Kidney capillary endothelial cell (primary cell): ENCODE measurements around the gene SAXO2.
"Not testable (repeated sequence)": the region's sequence is repeated elsewhere in the genome, so short reads cannot be mapped to it uniquely, and the experiment has no call there.

Source experiments
- DNase-seq: peaks from one replicate; pipeline ENCODE4 v3.0.0-alpha.2; 2018; ENCODE audit warnings: low spot score

SAXO2 gene

DNA sequence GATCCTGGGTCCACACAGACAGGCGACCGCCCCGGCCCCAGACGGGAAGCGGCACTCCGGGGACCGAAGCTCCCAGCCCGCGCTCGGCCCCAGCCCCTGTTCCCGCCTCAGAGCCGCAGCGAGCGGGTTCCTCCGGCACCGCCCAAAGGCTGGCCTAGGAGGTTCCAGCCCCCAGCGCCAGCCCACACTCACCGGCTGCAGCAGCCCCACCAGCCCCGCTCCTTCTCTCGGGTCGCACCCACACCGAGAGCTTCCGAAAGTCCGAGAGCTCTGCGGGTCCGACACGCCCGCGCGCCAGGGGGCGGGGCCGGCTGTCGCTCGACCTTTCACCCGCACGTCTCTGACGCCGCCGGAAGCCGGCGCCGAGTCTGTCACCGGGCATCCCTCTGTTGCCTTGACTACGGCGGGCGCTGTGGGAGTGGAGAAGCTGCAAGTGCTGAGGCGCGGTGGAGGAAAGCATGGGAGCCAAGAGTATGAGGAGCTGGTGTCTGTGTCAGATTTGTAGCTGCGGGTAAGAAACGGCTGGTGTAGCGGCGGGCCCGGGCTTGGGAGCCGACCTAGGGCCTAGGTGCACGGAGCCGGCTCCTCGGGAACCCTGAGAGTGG lies at the start of gene SAXO2, which contains the start of gene EFL1:
Gene SAXO2 (plus strand): TSS at position 397 of the 605 bp plus-strand sequence. CDS start 62 bp downstream, at position 459.
Gene EFL1 (minus strand): TSS at position 313 of the 605 bp plus-strand sequence. CDS start 956 bp downstream, outside the sequence.
- DNase-seq = peak; percentile 81

DNA sequence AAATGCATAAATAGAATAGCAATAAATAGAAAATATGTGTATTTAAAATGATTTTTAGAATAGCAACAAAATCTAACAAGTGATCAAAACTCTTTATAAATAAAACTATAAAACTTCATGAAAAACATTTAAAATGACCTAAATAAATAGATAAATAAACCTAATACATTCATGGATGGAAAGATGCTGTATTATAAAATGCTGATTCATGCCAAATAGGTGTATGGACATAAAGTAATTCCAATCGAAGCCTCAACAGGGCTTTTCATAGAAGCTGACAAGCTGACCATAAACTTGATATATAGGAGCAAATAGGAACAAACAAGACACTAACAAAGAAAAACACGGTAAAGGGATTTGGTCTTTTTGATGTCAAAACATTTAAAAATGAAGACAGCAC lies 46.5 kb upstream of the SAXO2 start:
- not testable (repeated sequence) for DNase-seq

DNA sequence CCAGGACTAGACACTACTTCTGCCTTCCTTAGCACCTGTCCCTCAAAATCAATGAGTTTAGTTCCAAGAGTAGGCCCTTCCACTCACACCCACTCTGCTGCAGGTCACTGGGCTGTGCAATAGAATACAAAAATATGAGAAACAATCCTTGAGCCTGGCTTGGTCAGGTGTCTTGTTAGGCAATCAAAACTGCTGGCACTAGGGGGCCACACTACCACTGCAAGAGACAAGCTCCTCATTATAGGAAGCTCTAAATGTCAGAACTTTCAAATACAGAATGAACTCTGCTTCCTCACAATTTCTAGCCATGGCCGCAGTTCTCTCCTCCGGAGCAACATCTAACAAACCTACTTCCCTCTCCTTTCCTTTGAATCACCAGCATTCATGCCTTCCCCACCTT lies 41.1 kb upstream of the SAXO2 start:
- DNase-seq = not testable (repeated sequence)

GRCh38 chr15:82228750-82229149 lies 33.9 kb upstream of the SAXO2 start:
- no peak for DNase-seq

DNA sequence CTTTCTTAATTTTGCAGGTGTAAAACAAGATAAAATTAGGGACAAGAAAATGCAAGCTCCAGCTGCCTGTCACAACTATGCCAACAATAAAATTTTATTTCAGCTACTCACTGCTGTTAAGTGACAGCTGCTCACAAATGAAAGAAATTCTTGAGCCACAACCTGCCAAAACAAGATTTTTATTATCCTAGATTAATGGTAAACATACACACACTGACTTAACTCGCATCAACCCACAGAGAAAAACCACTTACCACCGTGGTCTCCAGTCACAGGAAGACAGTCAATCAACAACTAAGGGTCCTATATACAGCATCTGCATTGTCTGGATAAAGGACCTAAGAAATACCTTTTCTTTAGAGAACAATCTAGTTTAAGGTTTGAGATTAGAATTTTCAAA lies 31.4 kb upstream of the SAXO2 start:
- DNase-seq = no peak

DNA sequence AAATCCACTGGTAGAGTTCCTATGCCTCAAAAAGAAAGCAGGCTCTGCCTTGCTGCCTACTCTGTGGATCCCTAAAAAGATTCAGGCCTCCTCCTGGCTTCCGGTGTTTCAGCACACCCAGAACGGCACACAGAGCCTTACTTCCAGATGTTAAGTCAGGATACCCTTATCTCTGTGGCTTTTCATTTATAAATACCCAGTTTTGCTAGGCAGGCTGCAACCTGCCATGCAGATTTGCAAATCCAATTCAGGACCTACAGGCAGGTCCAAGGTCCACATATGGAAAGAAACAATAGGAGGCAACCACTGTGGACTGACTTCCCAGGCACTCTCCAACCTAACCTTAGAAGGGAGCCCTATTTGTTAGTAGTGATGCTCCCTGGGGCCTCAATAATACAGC lies 30.8 kb upstream of the SAXO2 start:
- no peak for DNase-seq

DNA sequence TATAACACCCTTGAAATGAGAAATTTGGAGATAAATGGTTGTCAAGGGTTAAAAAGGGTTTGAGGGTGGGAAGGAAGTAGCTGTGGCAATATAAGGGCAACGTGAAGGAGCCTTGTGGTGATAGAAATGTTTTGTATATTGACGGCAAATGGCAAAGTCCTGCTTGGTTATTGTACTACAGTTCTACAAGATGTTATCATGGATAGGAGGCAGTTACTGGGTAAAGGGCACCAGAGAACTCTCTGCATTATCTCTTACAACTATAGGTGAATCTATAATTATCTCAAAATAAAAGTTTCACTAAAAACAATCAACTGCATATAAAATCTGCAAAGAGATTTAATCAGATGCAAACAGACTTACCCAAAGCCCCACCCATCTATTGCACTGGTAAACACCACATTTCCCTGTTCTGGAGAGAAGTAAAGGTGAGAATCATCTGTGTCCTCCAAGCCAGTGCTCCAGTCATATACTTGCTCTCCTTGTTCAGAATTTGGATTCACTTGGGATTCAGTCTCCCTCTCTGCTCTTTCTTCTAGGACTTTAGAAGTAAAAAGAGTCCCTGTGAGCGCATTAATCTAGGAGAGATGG lies 24.6 kb upstream of the SAXO2 start:
- DNase-seq = not testable (repeated sequence)

GRCh38 chr15:82239685-82240391 lies 22.8 kb upstream of the SAXO2 start:
- no peak for DNase-seq

DNA sequence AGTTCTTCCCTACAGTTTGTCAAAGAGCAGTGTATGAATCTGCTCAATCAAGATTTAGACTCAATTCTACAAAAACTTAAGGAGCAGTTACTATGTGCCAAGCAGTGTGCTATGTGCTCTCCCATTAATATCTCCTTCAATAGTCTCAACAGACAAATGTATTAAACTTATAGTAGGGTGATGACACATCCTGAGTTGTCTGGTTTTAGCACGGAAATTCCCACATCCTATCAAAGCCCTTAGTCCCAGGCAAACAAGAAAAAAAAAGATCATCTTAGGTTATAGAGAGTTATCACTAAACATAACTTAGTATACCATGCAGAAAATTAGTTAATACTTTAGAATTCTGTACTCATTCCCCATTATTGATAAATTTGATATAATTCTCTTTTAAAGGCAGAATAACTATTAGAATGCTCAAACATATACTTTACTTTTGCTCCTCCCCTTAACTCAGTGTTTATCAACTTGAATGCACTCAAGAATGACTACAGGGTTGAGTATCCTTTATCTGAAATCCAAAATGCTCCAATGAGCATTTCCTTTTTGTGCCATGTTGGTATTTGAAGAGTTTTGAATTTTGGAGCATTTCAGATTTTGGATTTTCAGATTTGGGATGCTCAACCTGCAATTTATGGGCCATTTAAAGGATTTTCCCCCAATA lies 20.6 kb upstream of the SAXO2 start:
- DNase-seq = peak; percentile 32

- not testable (repeated sequence) for DNase-seq
Observed at GRCh38 chr15:82243644-82244043, 19.0 kb upstream of the SAXO2 start.

DNA sequence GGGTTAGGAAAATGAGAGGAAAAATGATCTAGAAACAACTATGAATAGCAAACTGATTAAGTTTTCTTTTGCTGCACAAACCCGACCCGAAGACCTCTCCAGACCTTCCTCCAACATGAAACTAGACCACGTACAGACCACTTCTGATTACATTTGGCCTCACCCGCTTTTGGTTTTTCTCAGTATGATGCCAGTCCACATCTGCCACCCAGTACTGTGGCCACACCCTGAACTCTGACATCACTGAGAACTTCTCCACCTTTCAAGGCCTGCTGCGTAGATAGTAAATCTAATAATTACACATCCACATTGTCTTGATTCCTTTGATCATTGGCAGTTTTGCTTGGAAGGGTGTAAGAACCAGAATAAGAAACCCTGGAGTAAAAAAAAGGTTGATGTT lies 16.7 kb upstream of the SAXO2 start:
- DNase-seq = not testable (repeated sequence)

DNA sequence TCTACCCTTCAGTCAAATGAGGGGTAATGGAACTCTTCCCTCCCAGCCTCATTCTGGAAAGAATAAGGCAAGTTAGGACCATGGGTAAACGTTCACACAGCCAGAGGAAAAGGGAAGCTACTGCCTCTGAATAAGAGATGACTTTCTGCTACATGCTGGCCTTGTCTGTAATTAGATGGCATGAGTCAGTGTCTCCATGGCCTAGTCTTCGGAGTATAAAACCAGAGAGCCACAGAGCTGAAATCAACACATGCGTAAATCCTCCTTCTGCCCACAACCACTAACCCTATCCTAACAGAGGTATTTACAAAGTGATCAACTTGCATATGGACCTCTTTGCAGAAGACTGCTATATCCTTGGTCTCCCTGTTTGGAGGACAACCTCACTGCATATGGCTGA lies 14.4 kb upstream of the SAXO2 start:
- not testable (repeated sequence) for DNase-seq

GRCh38 chr15:82261566-82262421 lies 824 bp upstream of the SAXO2 start:
- DNase-seq = peak; percentile 68

DNA sequence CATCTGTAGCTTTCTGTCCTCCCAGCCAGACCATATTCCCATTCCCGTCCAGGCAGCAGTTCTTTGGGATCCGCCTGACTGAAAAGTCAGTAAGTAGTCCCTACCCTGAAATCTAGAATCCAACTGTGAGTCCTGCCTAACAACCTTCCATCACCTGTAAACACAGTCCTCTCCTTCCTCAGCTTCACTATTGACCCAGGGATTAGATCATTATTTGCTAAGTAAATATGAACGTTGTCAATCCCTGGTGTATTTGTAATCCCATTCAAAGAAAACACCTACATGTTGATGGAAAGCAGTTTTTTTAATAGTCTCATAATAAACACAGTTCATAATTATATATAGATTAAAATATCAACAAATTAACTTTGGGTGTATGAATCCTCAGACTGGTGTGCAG lies 732 bp downstream of the SAXO2 start:
- no peak for DNase-seq

DNA sequence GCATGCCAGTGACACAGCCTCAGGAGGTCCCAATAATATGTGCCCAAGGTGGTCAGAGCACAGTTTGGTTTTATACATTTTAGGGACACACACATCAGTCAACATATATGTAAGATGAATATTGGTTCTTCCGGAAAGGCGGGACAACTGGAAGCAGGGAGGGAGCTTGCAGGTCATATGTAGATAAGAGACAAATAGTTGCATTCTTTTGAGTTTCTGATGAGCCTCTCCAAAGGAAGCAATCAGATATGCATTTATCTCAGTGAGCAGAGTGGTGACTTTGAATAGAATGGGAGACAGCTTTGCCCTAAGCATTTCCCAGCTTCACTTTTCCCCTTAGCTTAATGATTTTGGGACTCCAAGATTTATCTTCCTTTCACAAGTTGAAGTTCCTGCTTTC lies 4.5 kb downstream of the SAXO2 start:
- DNase-seq = not testable (repeated sequence)

- DNase-seq = peak; percentile 59
Observed at GRCh38 chr15:82268454-82268853, 5.8 kb downstream of the SAXO2 start.

DNA sequence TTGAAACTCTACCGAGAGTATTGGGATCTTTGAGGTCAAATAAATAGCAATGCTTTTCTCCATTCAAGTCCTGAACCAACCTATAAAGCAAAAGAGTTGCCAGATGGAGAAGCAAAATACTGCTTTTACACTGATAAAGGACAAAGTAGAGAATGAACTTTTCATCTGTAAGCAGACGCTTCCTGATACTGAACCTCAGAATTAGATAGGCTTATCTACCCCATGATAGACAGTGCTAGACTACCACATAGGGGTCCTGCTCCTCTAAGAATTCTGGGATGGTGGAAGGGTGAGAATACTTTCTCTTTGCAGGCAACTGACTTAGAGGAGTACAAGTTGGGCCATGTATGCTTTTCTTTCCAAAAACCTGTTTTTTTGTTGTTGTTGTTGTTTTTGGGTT lies 9.5 kb downstream of the SAXO2 start:
- DNase-seq = no peak

GRCh38 chr15:82275410-82275809 lies 12.8 kb downstream of the SAXO2 start:
- DNase-seq = no peak

DNA sequence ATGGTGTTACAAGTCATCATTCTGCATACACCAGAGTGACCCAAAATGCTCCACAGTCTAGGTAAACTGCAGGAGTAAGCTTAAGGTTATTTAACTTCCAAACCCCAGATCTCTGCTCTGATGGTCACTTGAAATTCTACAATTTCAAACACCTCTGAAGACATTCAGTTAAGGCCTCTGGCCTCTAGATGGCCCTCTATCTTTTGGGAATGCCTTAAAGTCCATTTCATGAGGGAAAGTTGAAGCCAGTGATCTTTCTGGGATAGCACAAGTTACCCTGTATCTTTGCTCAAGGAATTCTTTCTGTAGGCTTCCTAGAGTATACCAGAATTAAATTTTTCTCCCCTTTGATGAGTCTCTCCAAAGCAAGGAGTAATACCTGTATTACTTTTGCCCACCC lies 18.7 kb downstream of the SAXO2 start:
- DNase-seq = not testable (repeated sequence)

GRCh38 chr15:82282386-82282785 lies 19.8 kb downstream of the SAXO2 start:
- not testable (repeated sequence) for DNase-seq

DNA sequence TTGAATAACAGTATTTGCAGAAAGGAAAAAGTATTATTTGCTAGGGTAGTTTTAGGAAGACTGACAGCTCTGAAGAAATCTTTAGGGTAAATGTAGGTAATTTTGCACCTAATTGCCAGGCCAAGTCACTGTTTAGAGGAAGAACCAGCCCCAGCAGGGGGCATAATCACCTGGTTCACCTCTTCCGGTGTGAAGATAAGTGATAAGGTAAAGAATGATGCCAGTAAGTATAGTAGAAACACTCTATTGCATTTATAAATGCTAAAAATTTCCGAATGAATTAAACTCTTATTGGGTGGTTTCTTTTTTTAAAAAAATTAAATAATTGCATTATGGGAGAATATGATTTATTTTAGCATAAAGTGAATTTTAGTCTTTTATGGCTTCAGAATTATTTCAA lies 21.8 kb downstream of the SAXO2 start:
- DNase-seq = not testable (repeated sequence)

DNA sequence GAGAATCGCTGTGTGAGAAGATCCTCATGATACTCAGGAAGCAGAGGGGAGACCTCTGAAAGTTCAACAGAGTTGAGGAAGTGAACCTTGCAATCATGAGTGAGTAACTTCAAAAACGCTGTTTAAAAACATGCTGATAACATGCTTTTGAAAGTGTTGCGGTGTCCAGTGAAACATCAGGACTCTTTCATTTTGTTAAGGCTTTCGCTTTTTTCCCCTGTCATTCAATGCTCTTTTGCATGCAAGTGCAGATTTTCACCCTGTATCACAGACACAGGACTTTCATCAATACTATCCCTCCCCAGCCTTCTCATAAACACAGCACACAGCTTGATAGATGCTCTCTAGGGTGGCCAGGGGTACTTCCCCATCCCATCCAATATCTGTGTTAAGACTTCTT lies 23.9 kb downstream of the SAXO2 start:
- DNase-seq = not testable (repeated sequence)
